Testis (tissue), 3 donors: ENCODE results near the gene CA6. TPM values are rescaled to one million over a fixed set of nuclear protein-coding genes. Genes with fewer than 3 reads are reported as not detected.
"Not testable (repeated sequence)": the region's sequence is repeated elsewhere in the genome, so short reads cannot be mapped to it uniquely, and the experiment has no call there.

ENCODE experiments used
- DNase-seq: peaks from one replicate; pipeline ENCODE4 v3.0.0-alpha.2; 2019
- H3K27ac ChIP-seq, 2 donors: fragments of 200-600 bp; sonication (generic); one replicate each; pipeline ENCODE4 v1.5.1; 2019
- H3K27me3 ChIP-seq: fragments of 200-600 bp; sonication (generic); one replicate; pipeline ENCODE4 v1.5.1; 2019
- H3K36me3 ChIP-seq: fragments of 200-600 bp; sonication (generic); one replicate; pipeline ENCODE4 v1.5.1; 2017; ENCODE audit warnings: low read depth; ENCODE audit errors: missing control alignments
- H3K4me1 ChIP-seq: fragments of 200-600 bp; sonication (generic); one replicate; pipeline ENCODE4 v1.5.1; 2019
- H3K4me3 ChIP-seq, 2 donors: fragments of 200-600 bp; sonication (generic); one replicate each; pipeline ENCODE4 v1.5.1; 2017 to 2019
- H3K9me3 ChIP-seq: fragments of 200-600 bp; sonication (generic); one replicate; pipeline ENCODE4 v1.5.1; 2017
- CTCF ChIP-seq, 3 experiments: fragments of 450-650 bp in 2 of 3; fragments of 200-600 bp in 1 of 3; sonication (generic) in 1 of 3; IDR thresholded peaks; one replicate each; pipeline ENCODE4 v1.5.1; 2016 to 2019; ENCODE audit warnings: antibody characterized with exemption in 3 of 3, mild to moderate bottlenecking in 2 of 3, moderate library complexity in 1 of 3
- POLR2A ChIP-seq: fragments of 450-650 bp; IDR thresholded peaks from one replicate; pipeline ENCODE4 v1.6.1; 2017; ENCODE audit warnings: antibody characterized with exemption, mild to moderate bottlenecking, moderate library complexity
- WGBS, 2 donors: methylation state at CpG; one replicate each; pipeline ENCODE4 v1.1.5; 2018; 5-methylcytosine and 5-hydroxymethylcytosine counted together
- intact Hi-C: fragments of 100-400 bp; cut with DNase I; formaldehyde crosslinking; loops from one replicate; pipeline ENCODE4 v1.15.1; 2023; ENCODE audit warnings: low total_unique reads
- polyA plus RNA-seq: library from polyadenylated mRNA; stranded (reverse); fragments of 350-450 nt; fragmentation: Illumina TruSeq; extraction: RNeasy Lipid Tissue Mini Kit (QIAGEN cat#74804); gene quantifications from one replicate; pipeline ENCODE4 v1.2.3, GENCODE V29; 2014; ENCODE audit warnings: low read depth, low replicate concordance; ENCODE audit not compliant: insufficient read depth
- total RNA-seq, 2 donors: library from RNA; depleted of rRNA; stranded (reverse); fragments of >200 nt; gene quantifications; one replicate each; pipeline ENCODE4 v1.2.3, GENCODE V29; 2016

The CA6 gene
- total and polyA plus RNA-seq, 3 donors from 2014 or later = 0.68 TPM; not detected in 2

- no peak for TF ChIP-seq POLR2A
- TF ChIP-seq CTCF (IDR thresholded peaks at IDR 0.05) = no peak
- Histone ChIP-seq H3K27me3 (no peaks in the 10 kb centered on the region), H3K4me1 (no peaks in the 10 kb centered on the region), H3K4me3 (no peak overlapping the region), H3K36me3 (no peaks in the 10 kb centered on the region), H3K9me3 (no peaks in the 10 kb centered on the region), H3K27ac (no peak overlapping the region)
- intact Hi-C loops = no loop called here
- 82 to 87% methylated on average over 30 to 36 of the region's 36 CpGs for WGBS, 2 donors
- no peak for DNase-seq
Observed at GRCh38 chr1:9014475-9015375, 69.1 kb downstream of the CA6 start.

- TF ChIP-seq CTCF (IDR thresholded peaks at IDR 0.05) (no peak), POLR2A (no peak)
- no peaks in the 10 kb centered on the region for H3K27me3 ChIP-seq
- DNase-seq = no peak
- no peak overlapping the region for H3K4me3 ChIP-seq
- WGBS, 2 donors = 88 to 91% methylated on average over 5 of the region's 5 CpGs
- no peaks in the 10 kb centered on the region for H3K9me3 ChIP-seq
- no peaks in the 10 kb centered on the region for H3K4me1 ChIP-seq
- no peak overlapping the region for H3K27ac ChIP-seq
- intact Hi-C loops = no loop called here
- H3K36me3 ChIP-seq = no peaks in the 10 kb centered on the region
Observed at GRCh38 chr1:9016455-9016854, 70.8 kb downstream of the CA6 start.

DNA sequence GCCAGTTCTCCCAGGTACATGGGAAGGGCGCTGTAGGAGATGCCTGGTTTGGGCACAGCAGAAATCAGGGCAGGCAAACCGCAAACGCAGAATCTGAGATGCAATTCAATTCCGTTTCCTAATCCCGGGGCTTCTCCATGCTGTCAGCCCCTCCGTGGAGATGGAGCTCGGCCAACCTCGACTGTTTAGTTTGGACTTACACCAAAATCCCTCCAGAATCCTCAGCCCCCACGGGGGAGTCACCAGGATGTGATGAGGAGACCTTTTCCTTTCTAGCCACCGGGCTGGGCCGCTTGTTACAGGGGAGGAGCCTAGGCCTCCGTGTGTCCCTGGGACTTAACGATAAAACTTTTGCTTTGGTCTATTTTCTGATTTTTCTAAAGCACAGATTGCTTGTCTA is 72.7 kb downstream of the CA6 start:
- 46 to 58% methylated on average over 8 to 13 of the region's 13 CpGs for WGBS, 2 donors
- Histone ChIP-seq H3K36me3 (no peaks in the 10 kb centered on the region), H3K9me3 (no peaks in the 10 kb centered on the region), H3K4me1 (no peaks in the 10 kb centered on the region), H3K27ac (no peak overlapping the region), H3K4me3 (no peak overlapping the region), H3K27me3 (no peaks in the 10 kb centered on the region)
- DNase-seq = no peak
- intact Hi-C loops = no loop called here
- TF ChIP-seq CTCF (IDR thresholded peaks at IDR 0.05) (no peak), POLR2A (no peak)

DNA sequence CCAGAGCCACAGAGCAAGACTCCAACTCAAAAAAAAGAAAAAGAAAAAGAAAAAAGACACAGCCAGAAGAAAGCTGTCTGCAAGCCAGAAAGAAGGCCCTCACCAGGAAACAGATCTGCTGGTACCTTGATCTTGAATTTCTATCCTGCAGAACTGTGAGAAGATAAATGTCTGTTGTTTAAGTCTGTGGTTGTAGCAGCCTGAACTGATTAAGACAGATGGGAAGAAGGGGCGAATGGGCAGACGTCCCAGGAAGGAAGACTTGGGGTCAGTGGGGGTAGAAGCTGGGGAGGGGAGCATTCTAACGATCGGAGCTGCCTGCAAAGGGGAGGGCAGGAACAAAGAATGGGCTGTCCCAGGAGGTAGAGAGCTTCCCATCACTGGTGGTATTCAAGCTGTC is 74.2 kb downstream of the CA6 start:
- TF ChIP-seq CTCF (IDR thresholded peaks at IDR 0.05) (no peak), POLR2A (no peak)
- no peaks in the 10 kb centered on the region for H3K27me3 ChIP-seq
- DNase-seq = no peak
- intact Hi-C loops = no loop called here
- H3K4me3 ChIP-seq = no peak overlapping the region
- H3K9me3 ChIP-seq = no peaks in the 10 kb centered on the region
- no peak overlapping the region for H3K27ac ChIP-seq
- H3K36me3 ChIP-seq = no peaks in the 10 kb centered on the region
- no peaks in the 10 kb centered on the region for H3K4me1 ChIP-seq
- WGBS, 2 donors = 34 to 42% methylated on average over 4 of the region's 4 CpGs

- Histone ChIP-seq H3K4me1 (no peaks in the 10 kb centered on the region), H3K27me3 (no peaks in the 10 kb centered on the region), H3K4me3 (no peak overlapping the region), H3K27ac (no peak overlapping the region), H3K9me3 (no peaks in the 10 kb centered on the region), H3K36me3 (no peaks in the 10 kb centered on the region)
- no peak for DNase-seq
- intact Hi-C loops = no loop called here
- TF ChIP-seq CTCF (IDR thresholded peaks at IDR 0.05) (no peak), POLR2A (no peak)
- 73 to 85% methylated on average over 6 of the region's 6 CpGs for WGBS, 2 donors
Observed at GRCh38 chr1:9020305-9020704, 74.6 kb downstream of the CA6 start.

DNA sequence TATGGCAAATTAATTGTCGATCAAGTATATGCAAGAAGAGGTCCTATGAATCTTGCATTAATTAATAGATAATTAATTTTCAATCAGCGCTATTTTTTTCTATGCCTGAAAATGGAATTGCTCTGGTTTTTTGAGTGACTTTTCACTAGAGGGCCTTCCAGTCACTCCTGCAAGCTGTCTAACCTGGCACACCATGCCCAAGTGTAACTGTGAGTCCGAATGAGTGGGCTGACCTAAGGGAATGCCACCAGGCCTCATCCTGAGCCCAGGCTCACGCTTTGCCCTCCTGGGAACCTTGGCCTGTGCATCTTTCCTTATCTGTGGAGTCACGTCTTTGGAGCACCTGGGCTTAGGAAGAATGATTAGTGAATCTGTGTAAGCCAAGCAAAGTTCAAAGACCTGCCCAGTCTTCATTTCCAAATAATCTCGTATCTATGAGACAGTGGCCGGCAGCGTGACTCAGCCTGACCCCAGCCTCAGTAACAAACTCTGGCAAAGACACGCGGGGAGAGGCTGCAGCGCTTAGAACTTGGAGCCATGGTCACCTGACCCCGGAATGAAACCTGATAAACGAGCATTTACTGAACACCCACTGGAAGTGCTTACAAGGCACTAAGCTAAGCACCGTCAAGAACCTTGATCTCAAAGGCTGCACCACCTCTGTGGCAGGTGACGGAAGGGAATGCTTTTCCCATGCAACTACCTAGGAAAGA is 76.5 kb downstream of the CA6 start:
- WGBS, 2 donors = 62 to 63% methylated on average over 8 to 15 of the region's 15 CpGs
- H3K36me3 ChIP-seq, H3K4me1 ChIP-seq, H3K4me3 ChIP-seq, H3K27ac ChIP-seq, H3K27me3 ChIP-seq, intact Hi-C loops, H3K9me3 ChIP-seq, DNase-seq: not testable (repeated sequence)
